GM23338 (cell line): ENCODE results near the gene HEY2. TPM values are rescaled to one million over a fixed set of nuclear protein-coding genes. Genes with fewer than 3 reads are reported as not detected.

Experiments
- ATAC-seq: fragments of 200-7000 bp; cut with Tn5 transposase; 3 replicates; pipeline ENCODE4 v1.9.1; 2020
- DNase-seq: peaks from one replicate; pipeline ENCODE4 v3.0.0-alpha.2; 2015; ENCODE audit warnings: low spot score
- H2AFZ ChIP-seq: fragments of 200-600 bp; sonication (generic); 2 replicates; pipeline ENCODE4 v1.8.0; 2016; ENCODE audit warnings: antibody characterized with exemption, mild to moderate bottlenecking, moderate library complexity
- H3F3A ChIP-seq: fragments of 200-600 bp; sonication (generic); replicated peaks from 2 replicates; pipeline ENCODE4 v1.8.0; 2017; ENCODE audit warnings: antibody characterized with exemption, mixed run types, low read depth
- H3K27ac ChIP-seq: fragments of 200-600 bp; sonication (generic); 2 replicates; pipeline ENCODE4 v1.6.1; 2016; ENCODE audit warnings: low read depth
- H3K27me3 ChIP-seq: fragments of 200-600 bp; sonication (generic); 2 replicates; pipeline ENCODE4 v1.8.0; 2016; ENCODE audit warnings: mild to moderate bottlenecking, mixed run types, moderate library complexity; ENCODE audit not compliant: insufficient read depth
- H3K36me3 ChIP-seq: fragments of 200-600 bp; sonication (generic); 2 replicates; pipeline ENCODE4 v1.8.0; 2016; ENCODE audit warnings: mild to moderate bottlenecking; ENCODE audit not compliant: insufficient read depth
- H3K4me1 ChIP-seq: fragments of 200-600 bp; sonication (generic); 2 replicates; pipeline ENCODE4 v1.8.0; 2016; ENCODE audit warnings: mild to moderate bottlenecking, moderate library complexity; ENCODE audit not compliant: insufficient read depth
- H3K4me2 ChIP-seq: fragments of 200-600 bp; sonication (generic); 2 replicates; pipeline ENCODE4 v1.7.1; 2017; ENCODE audit warnings: mixed run types
- H3K4me3 ChIP-seq: fragments of 200-600 bp; sonication (generic); 2 replicates; pipeline ENCODE4 v1.6.1; 2016; ENCODE audit warnings: mixed run types
- H3K79me2 ChIP-seq: fragments of 200-600 bp; sonication (generic); replicated peaks from 2 replicates; pipeline ENCODE4 v1.8.0; 2017; ENCODE audit warnings: mild to moderate bottlenecking; ENCODE audit not compliant: insufficient read depth
- H3K9me2 ChIP-seq: fragments of 200-600 bp; sonication (generic); 2 replicates; pipeline ENCODE4 v1.8.0; 2017; ENCODE audit not compliant: insufficient read depth
- H4K20me1 ChIP-seq: fragments of 200-600 bp; sonication (generic); replicated peaks from 2 replicates; pipeline ENCODE4 v1.8.0; 2017; ENCODE audit warnings: mild to moderate bottlenecking; ENCODE audit not compliant: insufficient read depth
- H3K27ac Mint-ChIP-seq: 2 replicates; pipeline ENCODE4 v1.8.0; 2020; ENCODE audit warnings: inconsistent platforms, mild to moderate bottlenecking, moderate library complexity, mixed read lengths
- H3K27me3 Mint-ChIP-seq: 3 replicates; pipeline ENCODE4 v1.8.0; 2022; ENCODE audit warnings: low read depth, mild to moderate bottlenecking, moderate library complexity, mixed read lengths, inconsistent platforms; ENCODE audit not compliant: insufficient read depth, poor library complexity
- H3K36me3 Mint-ChIP-seq: 3 replicates; pipeline ENCODE4 v1.8.0; 2021; ENCODE audit warnings: low read depth, mild to moderate bottlenecking, inconsistent platforms, moderate library complexity, mixed read lengths
- H3K4me1 Mint-ChIP-seq: 3 replicates; pipeline ENCODE4 v1.8.0; 2020; ENCODE audit warnings: mild to moderate bottlenecking, inconsistent platforms, mixed read lengths
- H3K4me3 Mint-ChIP-seq: 3 replicates; pipeline ENCODE4 v1.8.0; 2021; ENCODE audit warnings: moderate library complexity, mild to moderate bottlenecking, inconsistent platforms, mixed read lengths
- H3K9me3 Mint-ChIP-seq: 3 replicates; pipeline ENCODE4 v1.8.0; 2020; ENCODE audit warnings: moderate library complexity, mild to moderate bottlenecking, inconsistent platforms, mixed read lengths
- CREB1 ChIP-seq: fragments of 250-450 bp; sonication (Bioruptor Pico); IDR thresholded peaks from 2 replicates; pipeline ENCODE4 v1.5.0; 2020; ENCODE audit warnings: low read depth, mild to moderate bottlenecking, moderate library complexity
- CTCF ChIP-seq, 2 experiments: fragments of 200-600 bp in 1 of 2; sonication (generic) in 1 of 2; conservative IDR thresholded peaks; 2 replicates each; pipeline versions ENCODE4 v1.5.1 to v1.6.1; 2016 to 2017; ENCODE audit warnings: antibody characterized with exemption in 2 of 2, low read depth in 2 of 2, mild to moderate bottlenecking in 2 of 2, moderate library complexity in 1 of 2
- EZH2 ChIP-seq: fragments of 200-600 bp; sonication (generic); IDR thresholded peaks from one replicate; pipeline ENCODE4 v1.8.0; 2017; ENCODE audit warnings: antibody characterized with exemption, mild to moderate bottlenecking, low read depth; ENCODE audit not compliant: unreplicated experiment
- EZH2phosphoT487 ChIP-seq: fragments of 200-600 bp; sonication (generic); IDR thresholded peaks from one replicate; pipeline ENCODE4 v1.8.1; 2018; ENCODE audit warnings: antibody characterized with exemption; ENCODE audit not compliant: unreplicated experiment
- JUNB ChIP-seq: IDR thresholded peaks from one replicate; pipeline ENCODE4 v1.6.1; 2016; ENCODE audit warnings: antibody characterized with exemption; ENCODE audit not compliant: unreplicated experiment
- NANOG ChIP-seq: IDR thresholded peaks from 2 replicates; pipeline ENCODE4 v1.6.1; 2016; ENCODE audit warnings: antibody characterized with exemption, borderline replicate concordance
- REST ChIP-seq: IDR thresholded peaks from one replicate; pipeline ENCODE4 v1.6.1; 2018; ENCODE audit warnings: antibody characterized with exemption; ENCODE audit not compliant: unreplicated experiment
- STAT1 ChIP-seq: IDR thresholded peaks from one replicate; pipeline ENCODE4 v1.6.1; 2016; ENCODE audit warnings: antibody characterized with exemption; ENCODE audit not compliant: unreplicated experiment
- ZNF114 ChIP-seq: fragments of 250-450 bp; sonication (Bioruptor Pico); IDR thresholded peaks from 2 replicates; pipeline ENCODE4 v1.5.0; 2020; ENCODE audit warnings: mild to moderate bottlenecking, moderate library complexity
- ZNF331 ChIP-seq: fragments of 250-450 bp; sonication (Bioruptor Pico); IDR thresholded peaks from 2 replicates; pipeline ENCODE4 v1.5.0; 2020; ENCODE audit warnings: low read depth, mild to moderate bottlenecking, moderate library complexity
- polyA plus RNA-seq: library from polyadenylated mRNA; unstranded; fragments of >200 nt; fragmentation: Nextera tagmentation; extraction: Ambion mirVana; gene quantifications from 2 replicates; pipeline ENCODE4 v1.2.1, GENCODE V29; 2016
- total RNA-seq: library from RNA; depleted of rRNA; stranded (reverse); fragments of >200 nt; shearing (Covaris generic); gene quantifications from 2 replicates; pipeline ENCODE4 v1.2.3, GENCODE V29; 2014

HEY2 gene
- total and polyA plus RNA-seq, 2 experiments from 2014 or later = 4.3 to 8.5 TPM

- no peaks in the 10 kb centered on the region for H4K20me1 ChIP-seq
- no peak for TF ChIP-seq CREB1 (CRISPR knock-in tag)
- TF ChIP-seq NANOG = no peak
- TF ChIP-seq CTCF (conservative IDR thresholded peaks at IDR 0.05; ENCODE audit: low read depth in 2 of 2) = peak in 1 of 2 experiments; percentile 30; a peak in 2 of 4 replicates
- Mint-ChIP-seq H3K27ac (no peak overlapping the region), H3K4me1 (peaks cover 14% of the 10 kb centered on the region; the same call in 2 of the 3 replicates), H3K4me3 (no peak overlapping the region), H3K27me3 (peaks cover 4% of the 10 kb centered on the region), H3K9me3 (no peaks in the 10 kb centered on the region), H3K36me3 (peaks cover 3% of the 10 kb centered on the region; the same call in 2 of the 3 replicates)
- ATAC-seq (no peak), DNase-seq (no peak)
- no peak overlapping the region for H3K4me2 ChIP-seq
- H3K9me2 ChIP-seq = no peaks in the 10 kb centered on the region
- H3K27me3 ChIP-seq = no peaks in the 10 kb centered on the region
- H3F3A ChIP-seq = peaks cover 7% of the 10 kb centered on the region; the same call in 1 of the 2 replicates
- H3K36me3 ChIP-seq = no peaks in the 10 kb centered on the region
- H3K4me3 ChIP-seq = no peak overlapping the region
- peaks cover 9% of the 10 kb centered on the region for H3K79me2 ChIP-seq
- no peak overlapping the region for H3K27ac ChIP-seq
- no peak overlapping the region for H2AFZ ChIP-seq
- peaks cover 19% of the 10 kb centered on the region for H3K4me1 ChIP-seq
Measured at GRCh38 chr6:125787791-125788190, 38.4 kb downstream of the HEY2 start.

- Mint-ChIP-seq H3K36me3 (peaks cover 2% of the 10 kb centered on the region; the same call in 1 of the 3 replicates), H3K4me1 (peaks cover 24% of the 10 kb centered on the region), H3K9me3 (no peaks in the 10 kb centered on the region), H3K27me3 (peaks cover 4% of the 10 kb centered on the region), H3K27ac (no peak overlapping the region), H3K4me3 (peak overlapping the region; percentile 86)
- peak overlapping the region; percentile 85; the same call in 1 of the 2 replicates for H3K4me3 ChIP-seq
- H3K36me3 ChIP-seq = no peaks in the 10 kb centered on the region
- peak overlapping the region; percentile 92 for H3K4me2 ChIP-seq
- no peaks in the 10 kb centered on the region for H3K9me2 ChIP-seq
- peaks cover 7% of the 10 kb centered on the region; the same call in 1 of the 2 replicates for H3F3A ChIP-seq
- H3K79me2 ChIP-seq = peaks cover 13% of the 10 kb centered on the region
- no peak overlapping the region for H3K27ac ChIP-seq
- no peak overlapping the region for H2AFZ ChIP-seq
- peaks cover 19% of the 10 kb centered on the region for H3K4me1 ChIP-seq
- H3K27me3 ChIP-seq = no peaks in the 10 kb centered on the region
- DNase-seq (no peak), ATAC-seq (no peak)
- H4K20me1 ChIP-seq = no peaks in the 10 kb centered on the region
- TF ChIP-seq EZH2 (no peak), REST (no peak), CREB1 (CRISPR knock-in tag) (no peak), ZNF114 (CRISPR knock-in tag) (no peak), JUNB (no peak), ZNF331 (CRISPR knock-in tag) (no peak), STAT1 (no peak), EZH2phosphoT487 (no peak), NANOG (no peak), CTCF (conservative IDR thresholded peaks at IDR 0.05; ENCODE audit: low read depth in 2 of 2) (no peak)
Measured at GRCh38 chr6:125789167-125789566, 39.7 kb downstream of the HEY2 start.
